Liver (tissue), 9 donors: Measurements from ENCODE around the gene UBL3. TPM values are rescaled to one million over a fixed set of nuclear protein-coding genes. Genes with fewer than 3 reads are reported as not detected.

Source experiments
- DNase-seq: peaks from one replicate; pipeline ENCODE4 v3.0.0-alpha.2; 2017; ENCODE audit warnings: low spot score
- H3K27ac ChIP-seq, 2 donors: one replicate each; pipeline ENCODE4 v1.7.0; 2013; ENCODE audit warnings: inconsistent platforms in 2 of 2, low read length in 2 of 2, control low read depth in 1 of 2, low read depth in 1 of 2, mild to moderate bottlenecking in 1 of 2
- H3K27me3 ChIP-seq, 4 donors: one replicate each; pipeline versions ENCODE4 v1.6.1 to v1.7.0; 2013; ENCODE audit warnings: low read length in 3 of 4, inconsistent platforms in 1 of 4, mild to moderate bottlenecking in 1 of 4, moderate library complexity in 1 of 4; ENCODE audit not compliant: control insufficient read depth in 4 of 4, insufficient read depth in 4 of 4
- H3K36me3 ChIP-seq, 4 donors: one replicate each; pipeline versions ENCODE4 v1.6.1 to v1.7.0; 2013; ENCODE audit warnings: low read length in 3 of 4, mild to moderate bottlenecking in 3 of 4, low read depth in 1 of 4, moderate library complexity in 1 of 4; ENCODE audit not compliant: control insufficient read depth in 4 of 4, insufficient read depth in 3 of 4
- H3K4me1 ChIP-seq, 4 donors: one replicate each; pipeline versions ENCODE4 v1.6.1 to v1.7.0; 2013; ENCODE audit warnings: low read length in 3 of 4, mild to moderate bottlenecking in 3 of 4, moderate library complexity in 1 of 4; ENCODE audit not compliant: control insufficient read depth in 4 of 4, insufficient read depth in 4 of 4
- H3K4me3 ChIP-seq, 3 donors: one replicate each; pipeline versions ENCODE4 v1.6.1 to v1.7.0; 2013; ENCODE audit warnings: low read length in 3 of 3, control low read depth in 1 of 3, low read depth in 1 of 3, mild to moderate bottlenecking in 1 of 3
- H3K9ac ChIP-seq, 2 donors: one replicate each; pipeline ENCODE4 v1.7.0; 2013; ENCODE audit warnings: low read length in 2 of 2, mild to moderate bottlenecking in 2 of 2, moderate library complexity in 2 of 2, control low read depth in 1 of 2, low read depth in 1 of 2
- H3K9me3 ChIP-seq, 4 donors: one replicate each; pipeline versions ENCODE4 v1.6.1 to v1.7.0; 2013; ENCODE audit warnings: low read length in 3 of 4; ENCODE audit not compliant: control insufficient read depth in 4 of 4
- ATF3 ChIP-seq: IDR thresholded peaks from 2 replicates; pipeline ENCODE4 v1.6.1; 2016; ENCODE audit warnings: antibody characterized with exemption
- FOXA1 ChIP-seq: IDR thresholded peaks from 2 replicates; pipeline ENCODE4 v1.6.1; 2016; ENCODE audit warnings: antibody characterized with exemption
- FOXA2 ChIP-seq: IDR thresholded peaks from 2 replicates; pipeline ENCODE4 v1.6.1; 2016; ENCODE audit warnings: antibody characterized with exemption
- GABPA ChIP-seq, 2 donors: IDR thresholded peaks in 1 of 2; conservative IDR thresholded peaks in 1 of 2; 2 replicates each; pipeline ENCODE4 v1.6.1; 2016; ENCODE audit warnings: antibody characterized with exemption in 2 of 2, mild to moderate bottlenecking in 1 of 2, moderate library complexity in 1 of 2
- HNF4A ChIP-seq, 2 donors: conservative IDR thresholded peaks; 2 replicates each; pipeline ENCODE4 v1.6.1; 2016; ENCODE audit warnings: antibody characterized with exemption in 2 of 2, mild to moderate bottlenecking in 2 of 2
- JUND ChIP-seq, 2 donors: IDR thresholded peaks; 2 replicates each; pipeline ENCODE4 v1.6.1; 2016; ENCODE audit warnings: antibody characterized with exemption in 2 of 2
- MAX ChIP-seq: IDR thresholded peaks from 2 replicates; pipeline ENCODE4 v1.6.1; 2016; ENCODE audit warnings: antibody characterized with exemption
- NR2F2 ChIP-seq: IDR thresholded peaks from 2 replicates; pipeline ENCODE4 v1.6.1; 2016; ENCODE audit warnings: antibody characterized with exemption
- RAD21 ChIP-seq, 2 donors: IDR thresholded peaks; 2 replicates each; pipeline ENCODE4 v1.6.1; 2016; ENCODE audit warnings: antibody characterized with exemption in 2 of 2, mild to moderate bottlenecking in 2 of 2
- REST ChIP-seq: IDR thresholded peaks from 2 replicates; pipeline ENCODE4 v1.6.1; 2016; ENCODE audit warnings: antibody characterized with exemption, mild to moderate bottlenecking
- RXRA ChIP-seq, 2 donors: IDR thresholded peaks; 2 replicates each; pipeline ENCODE4 v1.6.1; 2017 to 2018; ENCODE audit warnings: antibody characterized with exemption in 2 of 2, mild to moderate bottlenecking in 1 of 2
- SP1 ChIP-seq: IDR thresholded peaks from 2 replicates; pipeline ENCODE4 v1.6.1; 2018; ENCODE audit warnings: antibody characterized with exemption, mild to moderate bottlenecking
- TAF1 ChIP-seq: conservative IDR thresholded peaks from 2 replicates; pipeline ENCODE4 v1.6.1; 2016; ENCODE audit warnings: antibody characterized with exemption, mild to moderate bottlenecking
- WGBS: extraction: QIAGEN DNeasy Blood & Tissue Kit; methylation state at CpG from one replicate; pipeline ENCODE4 v1.1.7; 2013; 5-methylcytosine and 5-hydroxymethylcytosine counted together
- polyA plus RNA-seq, 2 donors: library from polyadenylated mRNA; stranded (reverse) in 1 of 2; unstranded in 1 of 2; fragments of 200-250 nt in 1 of 2; fragments of >200 nt in 1 of 2; fragmentation: Nextera tagmentation in 1 of 2; extraction: Ambion mirVana in 1 of 2; gene quantifications; one replicate each; pipeline versions ENCODE4 v1.2.1 to v1.2.3, GENCODE V29; 2013 to 2015
- total RNA-seq, 2 donors: library from RNA; depleted of rRNA; stranded (reverse); fragments of >200 nt; gene quantifications; one replicate each; pipeline ENCODE4 v1.2.3, GENCODE V29; 2014
- donor health status: healthy.
- donor health status: healthy.
- donor health status: healthy.
- donor health status: healthy.
- donor health status: healthy.

Gene UBL3
- total and polyA plus RNA-seq, 4 donors, result 13.9 to 21.3 (median 15.9) TPM

GRCh38 chr13:29882076-29882475 lies 31.7 kb upstream of the UBL3 start:
- Histone ChIP-seq H3K27me3 (no peaks in the 10 kb centered on the region), H3K27ac (no peak overlapping the region), H3K4me3 (no peak overlapping the region), H3K9ac (no peak overlapping the region), H3K4me1 (peaks cover 0 to 3% (median 0%) of the 10 kb centered on the region in 4 donors), H3K9me3 (no peaks in the 10 kb centered on the region), H3K36me3 (no peaks in the 10 kb centered on the region)
- WGBS, result 43% methylated on average over 1 of the region's 1 CpG
- DNase-seq, result no peak
- TF ChIP-seq FOXA1, result no peak
- no peak for TF ChIP-seq REST
- TF ChIP-seq RXRA (IDR thresholded peaks at IDR 0.05), result no peak
- no peak for TF ChIP-seq FOXA2
- TF ChIP-seq TAF1, result no peak
- no peak for TF ChIP-seq NR2F2

GRCh38 chr13:29878101-29878500 lies 27.7 kb upstream of the UBL3 start:
- H3K9me3 ChIP-seq, result no peaks in the 10 kb centered on the region
- no peak for DNase-seq
- no peak overlapping the region for H3K4me3 ChIP-seq
- no peaks in the 10 kb centered on the region for H3K27me3 ChIP-seq
- TF ChIP-seq GABPA (IDR thresholded peaks at IDR 0.05 in 1 of 2, conservative IDR thresholded peaks at IDR 0.05 in 1 of 2) (no peak), MAX (no peak), TAF1 (no peak), JUND (IDR thresholded peaks at IDR 0.05) (no peak), ATF3 (no peak), REST (no peak), HNF4A (conservative IDR thresholded peaks at IDR 0.05) (no peak), RAD21 (IDR thresholded peaks at IDR 0.05) (no peak), RXRA (IDR thresholded peaks at IDR 0.05) (no peak), SP1 (no peak)
- peaks cover 0 to 3% (median 0%) of the 10 kb centered on the region in 4 donors for H3K4me1 ChIP-seq
- no peak overlapping the region for H3K9ac ChIP-seq
- no peak overlapping the region for H3K27ac ChIP-seq
- no peaks in the 10 kb centered on the region for H3K36me3 ChIP-seq
- 54% methylated on average over 2 of the region's 2 CpGs for WGBS
